HG03442 (cell line): ENCODE data around the gene SLC16A2.

Experiments used
- ATAC-seq: cut with Tn5 transposase; IDR thresholded peaks from one replicate; pipeline ENCODE4 v1.9.1; 2021; ENCODE audit warnings: mild to moderate bottlenecking, moderate library complexity; ENCODE audit not compliant: unreplicated experiment

Gene SLC16A2

GRCh38 chrX:74421036-74421739, at the start of gene SLC16A2:
Gene SLC16A2, plus strand, starts transcription at chrX:74421493. Its CDS starts 145 bp downstream, at chrX:74421638.
- ATAC-seq = no peak

- no peak for ATAC-seq
These were observed 49.0 kb upstream of the SLC16A2 start for GRCh38 chrX:74372272-74372671.

- no peak for ATAC-seq
These were observed 44.0 kb upstream of the SLC16A2 start for GRCh38 chrX:74377282-74377681.

GRCh38 chrX:74382613-74383012, 38.7 kb upstream of the SLC16A2 start:
- peak; percentile 81 for ATAC-seq

GRCh38 chrX:74383611-74384010, 37.7 kb upstream of the SLC16A2 start:
- peak; percentile 55 for ATAC-seq

- no peak for ATAC-seq
These were observed 32.1 kb upstream of the SLC16A2 start for GRCh38 chrX:74389016-74389722.

GRCh38 chrX:74395556-74395955, 25.7 kb upstream of the SLC16A2 start:
- ATAC-seq = no peak

GRCh38 chrX:74405973-74406489, 15.3 kb upstream of the SLC16A2 start:
- ATAC-seq = no peak

GRCh38 chrX:74408304-74408703, 13.0 kb upstream of the SLC16A2 start:
- no peak for ATAC-seq

GRCh38 chrX:74419864-74420195, 1.5 kb upstream of the SLC16A2 start:
- ATAC-seq = no peak

- no peak for ATAC-seq
These were observed 877 bp upstream of the SLC16A2 start for GRCh38 chrX:74420196-74421035.

- no peak for ATAC-seq
These were observed 553 bp downstream of the SLC16A2 start for GRCh38 chrX:74421740-74422352.

GRCh38 chrX:74422576-74423288, 1.4 kb downstream of the SLC16A2 start:
- ATAC-seq = no peak

GRCh38 chrX:74423289-74423998, 2.2 kb downstream of the SLC16A2 start:
- ATAC-seq = no peak

GRCh38 chrX:74426071-74426470, 4.8 kb downstream of the SLC16A2 start:
- ATAC-seq = no peak

- no peak for ATAC-seq
These were observed 5.3 kb downstream of the SLC16A2 start for GRCh38 chrX:74426615-74427014.

GRCh38 chrX:74431797-74432196, 10.5 kb downstream of the SLC16A2 start:
- ATAC-seq = no peak

GRCh38 chrX:74434336-74434735, 13.0 kb downstream of the SLC16A2 start:
- no peak for ATAC-seq

GRCh38 chrX:74437530-74437929, 16.2 kb downstream of the SLC16A2 start:
- ATAC-seq = no peak

- ATAC-seq = no peak
These were observed 17.5 kb downstream of the SLC16A2 start for GRCh38 chrX:74438764-74439163.
